ENCODE data around the gene IFT122.
A peak's percentile ranks its signal among the peaks of the same experiment; 100 is the strongest.

IFT122 gene

DNA sequence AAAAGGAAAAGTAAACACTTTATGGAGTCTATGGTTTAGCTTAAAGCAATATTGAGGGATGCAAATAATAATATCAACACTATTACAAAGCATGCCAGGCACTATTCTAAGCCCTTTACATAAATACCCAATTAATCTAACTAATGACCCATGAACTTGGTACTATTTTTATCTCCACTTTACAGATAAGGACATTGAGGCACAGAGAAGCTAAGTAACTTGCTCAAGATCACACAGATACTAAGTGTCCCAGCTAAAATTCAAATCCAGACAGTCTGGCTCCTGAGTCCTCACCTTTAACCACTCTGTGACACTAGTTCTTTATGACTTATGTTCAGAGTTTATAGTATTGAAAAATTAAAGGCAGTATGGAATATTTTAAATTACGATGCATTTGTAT is 5.9 kb upstream of the IFT122 start:
- no peak for DNase-seq (ENCODE audit: low read depth in 3 of 3)

DNA sequence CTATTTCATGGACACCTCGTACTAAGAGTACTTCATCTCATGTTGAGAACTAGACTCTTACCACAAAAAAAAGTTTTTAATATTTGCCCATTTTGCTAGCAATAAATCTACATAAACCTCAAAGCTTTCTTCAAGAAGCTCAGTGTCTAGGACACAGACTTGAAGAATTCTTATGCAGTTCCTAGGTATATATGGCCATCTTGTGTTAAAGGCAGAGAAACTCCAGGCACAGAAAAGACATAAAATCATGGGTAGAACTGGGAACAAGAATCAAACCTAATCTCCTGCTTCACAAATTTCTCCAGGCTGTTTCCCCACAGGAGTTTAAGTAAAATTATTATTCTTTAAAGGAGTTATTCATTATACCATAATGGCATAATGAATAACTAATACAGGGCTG is 4.7 kb upstream of the IFT122 start:
- DNase-seq (ENCODE audit: low read depth in 3 of 3) = no peak

DNA sequence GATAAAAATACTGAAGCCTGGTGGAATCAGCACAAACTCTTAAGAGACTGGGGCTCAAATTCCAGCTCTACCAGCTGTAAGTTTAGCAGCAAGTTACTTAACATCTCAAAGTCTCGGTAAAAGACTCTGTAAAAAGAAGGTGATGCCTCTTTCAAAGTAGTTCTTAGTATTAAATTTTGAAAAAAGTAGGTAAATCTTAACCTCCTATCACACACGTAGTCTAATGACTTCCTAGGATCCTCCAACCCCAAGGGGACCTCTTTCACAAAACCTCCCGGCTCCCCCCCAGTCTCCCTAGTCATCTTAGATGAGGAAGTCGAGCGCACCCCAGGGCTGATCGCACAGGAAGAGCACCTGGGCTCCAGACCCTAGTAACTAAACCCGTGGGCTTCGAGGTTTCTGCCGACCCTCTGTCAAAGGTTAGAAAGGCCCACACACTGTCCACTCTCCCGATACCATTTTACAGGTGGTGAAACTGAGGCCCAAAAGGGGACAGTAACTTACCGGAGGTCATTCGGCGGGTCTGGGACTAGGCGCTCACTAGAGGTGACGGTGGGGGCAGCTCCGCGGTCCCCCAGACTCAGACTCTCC is 703 bp upstream of the IFT122 start:
- DNase-seq (ENCODE audit: low read depth in 3 of 3) = peak in 1 of 3 experiments; percentile 18

DNA sequence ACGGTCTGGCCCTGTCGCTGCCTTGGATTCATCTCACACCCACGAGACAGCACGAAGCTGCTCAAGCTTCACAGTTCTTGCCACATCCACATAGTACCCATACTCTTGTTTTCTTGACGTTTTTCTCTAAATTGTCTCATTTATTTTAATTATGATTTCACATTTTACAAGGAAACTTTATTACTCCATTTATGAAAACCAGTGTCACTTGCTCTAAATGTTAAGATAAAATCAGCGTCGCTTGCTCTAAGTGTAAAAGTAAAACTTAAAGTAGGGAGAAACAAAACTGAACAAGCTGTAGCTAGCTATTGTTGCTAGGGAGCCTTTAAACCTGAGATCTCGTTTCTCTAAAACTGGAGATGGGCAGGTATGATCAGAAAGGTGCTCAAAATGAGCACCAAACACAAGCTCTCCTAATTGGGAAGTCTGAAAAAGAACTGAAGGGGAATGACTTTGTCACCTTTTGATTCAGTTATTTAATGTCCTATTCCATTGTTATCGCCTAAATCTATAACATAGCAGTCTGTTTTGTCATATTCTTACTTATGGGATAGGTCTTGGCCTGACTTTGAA is 680 bp downstream of the IFT122 start:
- no peak for DNase-seq (ENCODE audit: low read depth in 3 of 3)

DNA sequence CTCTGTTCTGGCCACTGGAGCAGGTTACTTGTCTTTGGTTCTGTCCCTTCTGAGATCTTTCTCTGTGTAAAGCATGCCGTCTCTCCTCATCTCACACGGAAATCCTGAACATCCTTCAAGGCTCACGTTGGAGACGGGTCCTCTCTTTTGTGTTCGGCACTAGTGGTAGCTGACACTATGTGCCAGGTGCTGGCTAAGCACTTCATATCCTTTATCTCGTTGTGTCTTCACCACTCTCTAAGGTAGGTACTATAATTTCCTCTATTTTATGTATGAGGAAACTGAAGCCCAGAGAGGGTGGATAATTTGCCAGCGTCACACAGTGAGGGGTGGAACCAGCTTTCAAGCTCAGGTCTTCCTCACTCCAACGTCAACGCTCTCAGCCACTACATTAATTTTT is 1.2 kb downstream of the IFT122 start:
- no peak for DNase-seq (ENCODE audit: low read depth in 3 of 3)

DNA sequence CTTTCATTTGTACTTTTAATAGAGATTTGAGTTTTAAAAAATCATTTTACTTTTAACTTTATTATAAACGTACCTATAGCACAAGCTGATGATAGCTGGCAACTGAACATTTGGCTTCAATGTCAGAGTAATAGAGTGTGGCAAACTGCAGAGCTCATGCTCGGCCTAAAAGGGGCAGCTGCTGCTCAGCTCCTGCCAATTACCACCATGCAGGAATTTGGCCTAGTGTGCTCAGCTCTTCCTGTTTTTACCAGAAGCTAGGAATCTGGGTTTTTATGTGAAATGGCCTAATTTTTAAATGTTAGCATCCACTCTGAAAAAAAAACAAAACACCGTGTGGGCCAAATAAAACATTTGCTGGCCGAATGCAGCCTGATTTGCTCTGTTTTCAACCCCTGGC is 1.8 kb downstream of the IFT122 start:
- DNase-seq (ENCODE audit: low read depth in 3 of 3) = no peak

DNA sequence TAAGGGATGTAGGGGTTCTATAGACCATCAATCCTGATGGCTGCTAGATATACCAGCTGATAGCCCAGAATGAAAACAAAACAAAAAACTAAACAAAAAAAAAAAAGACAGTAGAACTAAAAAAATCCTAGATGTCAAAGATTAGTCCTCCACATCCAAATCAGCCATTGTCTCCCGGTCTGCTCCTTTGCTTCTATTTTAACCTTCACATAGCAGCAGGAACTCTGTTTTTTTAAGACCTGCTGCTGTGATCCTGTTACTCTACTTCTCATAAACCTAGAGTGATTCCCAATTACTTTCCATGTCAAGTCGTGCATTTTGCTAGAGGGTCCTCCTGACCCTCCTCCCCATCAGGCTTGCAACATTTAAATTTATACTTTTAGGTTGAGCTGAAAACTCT is 2.5 kb downstream of the IFT122 start:
- no peak for DNase-seq (ENCODE audit: low read depth in 3 of 3)

DNA sequence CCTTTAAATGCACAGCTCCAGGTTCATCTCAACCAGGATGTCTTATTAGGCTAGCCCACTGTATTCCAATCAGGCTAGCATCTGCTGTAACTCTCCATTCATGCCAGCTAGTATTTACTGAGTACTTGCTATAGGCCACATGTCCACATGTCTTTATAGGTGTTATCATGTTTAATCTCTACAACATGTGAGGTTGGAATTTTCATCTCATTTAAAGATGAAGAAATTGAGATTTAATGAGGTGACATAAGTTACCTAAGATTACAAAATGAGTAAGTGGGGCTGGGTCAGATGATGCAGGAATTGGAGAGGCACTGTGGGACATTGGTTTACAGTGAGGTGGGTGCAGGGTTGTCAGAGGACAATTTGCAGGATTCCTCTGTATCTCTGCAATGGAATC is 2.9 kb downstream of the IFT122 start:
- DNase-seq (ENCODE audit: low read depth in 3 of 3) = no peak

DNA sequence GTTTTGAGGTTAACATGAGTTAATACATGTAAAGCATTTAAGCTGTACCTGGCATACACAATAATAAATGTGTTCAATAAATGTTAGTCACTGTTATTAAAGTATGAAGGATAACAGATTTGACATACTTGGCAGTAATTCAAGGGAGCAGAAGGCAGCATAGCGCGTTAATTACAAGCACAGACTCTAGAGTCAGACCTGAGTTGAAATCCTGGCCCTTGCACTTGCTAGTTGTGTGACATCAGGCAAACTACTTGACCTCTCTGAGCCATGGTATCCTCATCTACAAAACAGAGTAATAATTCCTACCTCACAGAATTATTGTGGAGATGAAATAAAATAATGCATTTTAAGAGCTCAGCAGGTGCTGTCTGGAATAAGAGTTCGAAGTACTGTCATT is 5.4 kb downstream of the IFT122 start:
- DNase-seq (ENCODE audit: low read depth in 3 of 3) = no peak

DNA sequence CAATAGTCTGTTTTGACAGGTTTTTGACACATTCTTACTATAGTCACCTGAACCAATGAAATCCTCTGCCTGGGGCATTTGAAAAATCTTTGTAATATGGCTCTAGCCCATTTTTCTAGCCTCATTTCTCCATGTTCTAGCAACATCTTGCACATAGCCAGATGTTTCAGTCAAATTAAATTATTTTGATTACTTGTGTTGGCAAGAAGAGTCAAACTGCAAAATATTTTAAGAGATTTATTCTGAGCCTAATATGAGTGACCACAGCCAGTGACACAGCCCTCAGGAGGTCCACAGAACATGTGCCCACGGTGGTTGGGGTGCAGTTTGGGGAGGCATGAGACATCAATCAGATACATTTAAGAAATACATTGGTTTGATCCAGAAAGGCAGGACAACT is 6.9 kb downstream of the IFT122 start:
- DNase-seq (ENCODE audit: low read depth in 3 of 3) = no peak

DNA sequence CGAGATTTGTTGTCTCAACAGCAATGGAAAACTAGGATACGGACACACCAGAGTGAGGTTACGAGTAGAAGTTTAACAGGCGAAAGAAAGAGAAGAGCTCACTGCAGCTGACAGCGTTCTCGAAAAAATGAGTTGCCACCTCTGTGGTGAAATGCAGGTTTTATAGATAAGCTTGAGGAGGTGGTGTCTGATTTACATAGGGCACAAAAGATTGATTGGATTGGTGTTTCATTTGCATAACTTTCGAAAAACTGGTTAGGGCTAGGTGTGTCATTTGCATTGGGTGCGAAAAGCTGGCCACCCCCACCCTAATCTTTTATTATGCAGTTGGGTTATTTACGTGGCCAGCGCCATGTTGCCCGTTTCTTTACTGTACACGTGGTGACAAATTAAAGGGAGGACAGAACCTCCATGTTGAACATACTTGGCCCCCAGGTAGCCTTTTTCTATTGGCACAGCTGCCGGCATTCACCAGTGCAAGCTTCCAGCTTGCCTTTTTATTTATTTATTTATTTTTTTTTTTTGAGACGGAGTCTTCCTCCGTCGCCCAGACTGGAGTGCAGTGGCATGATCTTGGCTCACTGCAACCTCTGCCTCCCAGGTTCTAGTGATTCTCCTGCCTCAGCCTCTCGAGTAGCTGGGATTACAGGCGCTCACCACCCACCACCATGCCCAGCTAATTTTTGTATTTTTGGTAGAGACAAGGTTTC is 8.3 kb downstream of the IFT122 start:
- DNase-seq (ENCODE audit: low read depth in 3 of 3) = no peak

DNA sequence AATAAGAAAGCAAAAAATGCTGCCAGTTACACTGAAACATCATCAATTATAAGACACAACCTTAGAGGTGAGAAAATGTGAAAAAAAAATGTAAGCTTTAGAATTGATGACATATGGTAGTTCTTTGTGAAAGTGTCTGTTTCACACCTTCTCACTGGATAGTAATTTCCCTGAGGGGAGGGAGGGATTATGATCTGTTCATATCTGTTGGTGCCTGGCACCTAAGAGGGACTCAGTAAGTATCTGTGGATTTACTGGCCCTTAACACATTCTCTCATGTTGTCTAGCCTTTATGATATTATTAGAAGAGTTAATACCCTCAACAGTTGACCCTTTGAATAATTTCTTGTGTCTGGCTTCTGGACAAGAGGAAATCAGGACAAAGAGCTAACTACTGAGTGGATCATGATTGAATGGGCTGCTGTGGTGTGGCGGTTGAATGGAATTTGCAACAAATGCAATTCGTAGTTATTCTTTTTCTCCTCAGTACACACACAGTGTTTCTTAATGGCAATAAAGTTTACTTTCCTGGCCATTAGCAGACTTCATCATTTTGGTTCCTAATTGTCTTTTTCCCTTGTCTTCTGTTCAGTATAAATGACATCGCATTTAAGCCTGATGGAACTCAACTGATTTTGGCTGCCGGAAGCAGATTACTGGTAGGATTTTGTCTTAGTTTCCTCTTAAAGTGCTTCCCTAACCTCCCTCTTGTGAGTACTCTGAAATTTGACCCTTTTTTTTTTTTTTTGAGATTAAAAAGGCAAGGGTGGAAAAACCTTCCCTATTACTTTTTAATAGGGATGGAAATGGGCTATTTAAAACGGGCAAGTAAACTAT is 9.5 kb downstream of the IFT122 start:
- no peak for DNase-seq (ENCODE audit: low read depth in 3 of 3)

DNA sequence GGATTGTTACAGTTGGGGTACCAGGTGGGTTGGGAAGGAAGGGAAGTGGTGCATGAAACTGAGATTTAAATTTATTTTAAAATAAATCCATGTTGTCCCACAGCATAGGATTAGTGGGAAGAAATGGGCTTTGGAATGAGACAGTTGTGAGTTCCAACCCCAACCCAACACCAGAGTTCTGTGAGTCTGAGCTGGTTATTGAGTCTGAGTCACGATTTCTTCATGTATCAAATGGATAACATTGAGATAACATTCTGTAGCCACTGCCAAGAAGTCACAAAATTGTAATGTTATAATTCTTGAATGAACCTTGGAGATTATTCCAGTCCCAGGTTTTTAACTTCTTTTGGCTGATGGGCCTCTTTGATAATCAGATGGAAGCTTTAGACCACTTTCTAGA is 13.7 kb downstream of the IFT122 start:
- DNase-seq (ENCODE audit: low read depth in 3 of 3) = no peak

DNA sequence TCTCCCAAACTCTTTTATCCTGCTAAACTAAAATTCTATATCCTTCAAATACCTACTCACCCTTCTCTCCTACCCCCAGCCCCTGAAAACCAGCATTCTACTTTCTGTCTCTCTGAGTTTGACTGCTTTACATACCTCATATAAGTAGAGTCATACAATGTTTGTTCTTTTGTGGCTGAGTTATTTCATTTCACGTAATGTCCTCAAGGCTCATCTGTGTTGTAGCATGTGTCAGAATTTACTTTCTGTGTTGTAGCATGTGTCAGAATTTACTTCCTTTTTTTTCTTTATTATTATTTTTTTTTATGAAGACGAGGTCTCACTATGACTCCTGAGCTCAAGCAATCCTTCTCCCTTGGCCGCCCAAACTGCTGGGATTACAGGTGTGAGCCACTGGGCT is 20.1 kb downstream of the IFT122 start:
- DNase-seq (ENCODE audit: low read depth in 3 of 3) = no peak

DNA sequence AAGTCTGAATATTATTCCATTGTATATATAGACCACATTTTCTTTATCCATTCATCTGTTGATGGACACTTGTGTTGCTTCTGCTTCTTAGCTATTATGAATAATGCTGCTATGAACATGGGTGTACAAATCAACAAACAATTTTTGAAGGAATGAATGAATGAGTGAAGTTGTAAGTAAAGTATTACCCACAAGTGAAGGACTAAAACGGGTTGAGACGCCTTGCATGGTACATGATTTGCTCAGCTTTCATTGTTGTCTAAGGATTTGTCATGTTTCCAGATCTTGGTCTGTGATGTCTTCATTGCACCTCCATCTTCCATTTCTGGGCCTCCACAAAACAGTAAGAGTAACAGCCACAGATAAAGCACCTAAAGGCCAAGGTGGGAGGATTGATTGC is 20.5 kb downstream of the IFT122 start:
- no peak for DNase-seq (ENCODE audit: low read depth in 3 of 3)

DNA sequence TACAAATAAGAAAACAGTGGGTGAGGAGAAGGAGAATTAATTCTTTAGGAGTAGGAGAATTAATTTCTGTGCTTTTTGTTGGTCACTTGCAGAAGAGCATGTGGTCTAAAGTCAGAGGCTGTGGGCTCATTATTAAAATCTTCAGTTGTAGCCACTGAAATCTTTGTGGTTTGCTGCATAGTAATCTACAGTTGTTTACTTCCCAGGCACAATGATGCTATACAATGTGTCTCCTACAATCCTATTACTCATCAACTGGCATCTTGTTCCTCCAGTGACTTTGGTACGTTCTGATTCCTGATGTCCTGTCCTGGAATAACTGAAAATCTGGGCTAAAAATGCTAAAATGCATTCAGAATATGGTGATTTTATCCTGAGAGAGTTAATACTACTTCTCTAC is 21.0 kb downstream of the IFT122 start:
- no peak for DNase-seq (ENCODE audit: low read depth in 3 of 3)

DNA sequence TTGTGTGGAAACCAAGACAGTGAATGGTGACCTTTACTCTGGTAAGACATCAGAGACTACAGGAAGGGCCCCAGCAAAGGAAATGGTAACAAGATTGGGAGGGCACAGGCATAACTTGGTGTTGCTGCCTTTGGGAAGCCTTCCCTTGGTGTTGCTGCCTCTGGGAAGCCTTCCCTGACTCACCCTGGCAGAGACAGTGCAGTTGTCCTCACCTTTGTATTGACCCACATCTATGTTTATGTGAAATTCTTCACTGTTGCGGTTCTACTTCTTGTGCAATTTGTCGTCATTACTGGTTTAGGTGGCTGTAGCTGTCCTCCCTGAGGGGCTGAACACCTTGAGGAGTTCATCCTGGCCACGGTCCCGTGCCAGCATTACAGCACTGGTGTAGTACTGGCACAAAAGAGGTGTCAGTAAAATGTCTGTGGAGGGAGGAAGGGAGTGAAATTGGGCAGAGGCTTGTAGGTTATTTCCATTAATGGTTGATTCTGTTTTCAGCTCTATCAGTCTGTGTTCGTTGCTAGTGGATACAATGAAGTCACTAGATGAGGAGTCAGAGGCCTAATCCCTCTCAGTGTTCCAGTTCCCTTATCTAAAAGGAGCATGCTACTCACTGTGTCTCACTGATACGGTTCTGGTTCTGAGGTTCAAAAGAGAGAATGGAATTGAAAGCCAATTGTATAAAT is 21.6 kb downstream of the IFT122 start:
- no peak for DNase-seq (ENCODE audit: low read depth in 3 of 3)

DNA sequence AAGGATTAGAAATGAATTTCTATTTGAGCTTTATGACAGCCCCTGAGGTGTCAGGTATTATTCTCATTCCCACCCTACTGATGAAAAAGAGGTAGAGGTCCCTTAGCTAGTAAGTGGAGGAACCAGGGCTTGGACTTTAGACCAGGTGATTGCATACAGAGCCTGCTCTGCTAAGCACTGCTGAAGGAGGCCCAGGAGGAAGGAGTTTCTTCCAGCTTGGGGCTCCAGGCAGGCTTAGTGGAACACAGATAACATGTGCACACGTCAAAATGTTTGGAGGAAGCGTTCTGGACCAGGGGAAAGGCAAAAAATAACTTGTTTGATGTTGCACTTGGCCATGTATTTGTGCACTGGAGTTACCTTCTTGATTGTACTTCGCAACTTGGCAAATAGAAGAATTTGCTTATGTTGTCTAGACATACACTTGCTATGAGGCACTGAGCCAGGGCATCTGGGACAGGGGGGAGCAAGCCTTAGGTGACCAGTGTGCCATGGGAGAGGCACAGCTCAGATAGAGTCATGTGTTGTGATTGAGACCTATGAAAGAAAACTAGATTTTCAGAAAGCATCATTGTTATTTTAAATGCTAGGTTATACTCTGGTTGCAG is 22.4 kb downstream of the IFT122 start:
- DNase-seq (ENCODE audit: low read depth in 3 of 3) = no peak

DNA sequence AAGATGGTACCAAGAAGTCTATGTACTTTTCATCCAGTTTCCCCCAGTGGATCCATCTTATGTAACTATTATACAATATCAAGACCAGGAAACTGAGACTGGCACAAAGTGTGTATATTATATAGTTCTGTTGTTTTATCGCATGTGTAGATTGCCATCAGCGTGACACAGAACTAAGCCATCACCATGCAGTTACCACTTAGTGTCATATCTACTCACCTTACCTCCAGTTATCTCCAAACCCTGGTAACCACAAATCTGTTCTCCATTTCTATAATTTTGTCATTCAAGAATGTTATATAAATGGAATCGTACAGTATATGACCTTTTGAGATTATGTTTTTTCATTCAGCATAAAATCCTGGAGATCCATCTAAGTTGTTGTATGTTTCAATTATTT is 23.1 kb downstream of the IFT122 start:
- no peak for DNase-seq (ENCODE audit: low read depth in 3 of 3)

DNA sequence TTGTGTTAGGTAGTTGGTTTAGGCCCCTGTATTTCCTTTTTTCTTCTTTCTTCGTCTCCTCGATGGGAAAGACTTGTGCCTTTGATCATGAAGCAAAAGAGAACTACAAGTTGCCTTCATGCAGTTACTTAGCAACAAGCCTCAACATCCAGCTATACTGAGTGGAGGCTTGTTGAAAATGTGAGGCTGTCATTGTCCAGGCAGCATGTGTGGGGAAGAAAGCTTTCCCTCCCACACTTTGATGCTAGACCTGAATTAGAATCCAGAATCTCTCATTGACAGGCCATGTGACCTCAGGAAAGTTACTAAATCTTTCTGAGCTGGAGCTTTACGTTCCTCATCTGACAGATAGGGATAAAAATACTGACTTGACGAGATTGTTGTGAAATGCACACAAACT is 23.7 kb downstream of the IFT122 start:
- no peak for DNase-seq (ENCODE audit: low read depth in 3 of 3)

DNA sequence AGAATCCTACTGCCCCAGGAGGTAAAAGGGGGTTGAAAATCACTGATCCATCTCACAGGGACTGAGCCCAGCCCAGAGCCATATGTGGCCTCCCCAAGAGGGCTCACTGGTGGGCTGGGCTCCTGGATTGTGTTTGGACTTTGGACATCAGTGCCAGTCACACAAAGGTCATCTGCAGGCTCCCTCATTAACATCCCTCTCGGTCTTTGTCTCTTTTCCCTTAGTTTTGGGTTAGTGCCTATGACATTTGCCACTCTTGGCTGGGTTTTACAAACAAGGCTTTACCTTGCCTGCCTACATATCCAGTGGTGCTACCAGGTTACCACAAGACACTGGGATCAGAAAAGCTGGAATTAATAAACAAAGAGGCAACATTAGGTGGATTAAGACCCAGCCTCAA is 27.9 kb downstream of the IFT122 start:
- DNase-seq (ENCODE audit: low read depth in 3 of 3) = no peak

DNA sequence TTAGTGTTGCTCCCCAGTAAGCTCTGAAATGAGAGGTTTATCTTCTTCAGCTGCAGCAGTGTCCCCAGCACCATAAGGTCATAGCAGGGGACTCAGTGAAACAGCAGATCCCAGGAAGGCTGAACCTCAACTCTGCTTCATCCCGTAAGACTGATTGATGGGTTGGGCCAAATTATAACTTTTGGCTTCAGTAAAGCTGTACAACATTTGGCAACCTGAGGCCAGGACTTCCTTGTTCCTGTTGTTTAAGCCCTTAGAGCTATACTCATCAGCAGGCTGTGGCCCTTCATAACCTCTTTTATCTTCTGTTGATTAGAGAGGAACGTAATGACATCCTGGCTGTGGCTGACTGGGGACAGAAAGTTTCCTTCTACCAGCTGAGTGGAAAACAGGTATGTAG is 29.0 kb downstream of the IFT122 start:
- no peak for DNase-seq (ENCODE audit: low read depth in 3 of 3)
